Osteocyte (in vitro differentiated cells): ENCODE data around the gene ERG. TPM values are rescaled to one million over a fixed set of nuclear protein-coding genes. Genes with fewer than 3 reads are reported as not detected.

Source experiments
- DNase-seq: peaks from one replicate; pipeline ENCODE4 v3.0.0; 2021; ENCODE audit warnings: mixed read lengths; ENCODE audit not compliant: unreplicated experiment; ENCODE audit errors: extremely low spot score
- H3K27ac Mint-ChIP-seq: one replicate; pipeline ENCODE4 v1.8.0; 2021; ENCODE audit warnings: mild to moderate bottlenecking, mixed read lengths; ENCODE audit not compliant: unreplicated experiment
- H3K27me3 Mint-ChIP-seq: one replicate; pipeline ENCODE4 v1.8.0; 2021; ENCODE audit warnings: mixed read lengths; ENCODE audit not compliant: unreplicated experiment
- H3K36me3 Mint-ChIP-seq: one replicate; pipeline ENCODE4 v1.8.0; 2021; ENCODE audit warnings: mixed read lengths; ENCODE audit not compliant: unreplicated experiment
- H3K4me1 Mint-ChIP-seq: one replicate; pipeline ENCODE4 v1.8.0; 2021; ENCODE audit warnings: mixed read lengths; ENCODE audit not compliant: unreplicated experiment
- H3K4me3 Mint-ChIP-seq: one replicate; pipeline ENCODE4 v1.8.0; 2021; ENCODE audit warnings: mild to moderate bottlenecking, moderate library complexity, mixed read lengths; ENCODE audit not compliant: unreplicated experiment
- H3K9me3 Mint-ChIP-seq: one replicate; pipeline ENCODE4 v1.8.0; 2021; ENCODE audit warnings: mixed read lengths; ENCODE audit not compliant: unreplicated experiment
- CTCF ChIP-seq: fragments of 200-600 bp; sonication (generic); IDR thresholded peaks from 2 replicates; pipeline ENCODE4 v1.5.0; 2021; ENCODE audit warnings: antibody characterized with exemption, mild to moderate bottlenecking, moderate library complexity
- total RNA-seq: library from RNA; stranded (reverse); gene quantifications from 2 replicates; pipeline ENCODE4 v1.2.1, GENCODE V29; 2021

ERG gene
- total RNA-seq, 1 donor from 2014 or later = 11.0 TPM

GRCh38 chr21:38384238-38384560 lies 114.1 kb downstream of the ERG start:
- DNase-seq = no peak
- Mint-ChIP-seq H3K9me3 (no peaks in the 10 kb centered on the region), H3K4me1 (peaks cover 29% of the 10 kb centered on the region), H3K27me3 (no peaks in the 10 kb centered on the region), H3K36me3 (peaks cover 10% of the 10 kb centered on the region), H3K4me3 (no peak overlapping the region), H3K27ac (no peak overlapping the region)
- TF ChIP-seq CTCF = no peak

- no peaks in the 10 kb centered on the region for H3K27me3 Mint-ChIP-seq
- TF ChIP-seq CTCF = no peak
Observed at GRCh38 chr21:38383411-38384237, 114.7 kb downstream of the ERG start.

GRCh38 chr21:38380481-38381137 lies 117.7 kb downstream of the ERG start:
- Mint-ChIP-seq H3K27ac (peak overlapping the region; percentile 53), H3K9me3 (no peaks in the 10 kb centered on the region), H3K36me3 (peaks cover 10% of the 10 kb centered on the region), H3K4me1 (peaks cover 22% of the 10 kb centered on the region), H3K4me3 (no peak overlapping the region), H3K27me3 (no peaks in the 10 kb centered on the region)
- no peak for DNase-seq
- TF ChIP-seq CTCF = peak; percentile 58

More at GRCh38 chr21:38383411-38384237, 114.7 kb downstream of the ERG start:
- DNase-seq = no peak
- Mint-ChIP-seq H3K27ac (no peak overlapping the region), H3K36me3 (peaks cover 10% of the 10 kb centered on the region), H3K4me1 (peaks cover 27% of the 10 kb centered on the region), H3K4me3 (no peak overlapping the region), H3K9me3 (no peaks in the 10 kb centered on the region)

- TF ChIP-seq CTCF = no peak
- H3K27ac Mint-ChIP-seq = no peak overlapping the region
Observed at GRCh38 chr21:38379147-38379546, 119.1 kb downstream of the ERG start.

More at GRCh38 chr21:38379147-38379546, 119.1 kb downstream of the ERG start:
- Mint-ChIP-seq H3K9me3 (peaks cover 4% of the 10 kb centered on the region), H3K4me1 (peaks cover 26% of the 10 kb centered on the region), H3K36me3 (peaks cover 10% of the 10 kb centered on the region), H3K27me3 (no peaks in the 10 kb centered on the region), H3K4me3 (no peak overlapping the region)
- peak; percentile 59 for DNase-seq
